Pulmonary artery endothelial cell (primary cell): ENCODE data around the gene SLC2A6. TPM values are rescaled to one million over a fixed set of nuclear protein-coding genes. Genes with fewer than 3 reads are reported as not detected.

Experiments used
- DNase-seq: peaks from one replicate; pipeline ENCODE4 v3.0.0-alpha.2; 2011; ENCODE audit warnings: low read depth, low spot score
- total RNA-seq: library from RNA; depleted of rRNA; stranded (reverse); fragments of >200 nt; gene quantifications from 2 replicates; pipeline ENCODE4 v1.2.3, GENCODE V29; 2014

Gene SLC2A6
- total RNA-seq: 36.0 and 42.3 TPM in 2 replicates

DNA sequence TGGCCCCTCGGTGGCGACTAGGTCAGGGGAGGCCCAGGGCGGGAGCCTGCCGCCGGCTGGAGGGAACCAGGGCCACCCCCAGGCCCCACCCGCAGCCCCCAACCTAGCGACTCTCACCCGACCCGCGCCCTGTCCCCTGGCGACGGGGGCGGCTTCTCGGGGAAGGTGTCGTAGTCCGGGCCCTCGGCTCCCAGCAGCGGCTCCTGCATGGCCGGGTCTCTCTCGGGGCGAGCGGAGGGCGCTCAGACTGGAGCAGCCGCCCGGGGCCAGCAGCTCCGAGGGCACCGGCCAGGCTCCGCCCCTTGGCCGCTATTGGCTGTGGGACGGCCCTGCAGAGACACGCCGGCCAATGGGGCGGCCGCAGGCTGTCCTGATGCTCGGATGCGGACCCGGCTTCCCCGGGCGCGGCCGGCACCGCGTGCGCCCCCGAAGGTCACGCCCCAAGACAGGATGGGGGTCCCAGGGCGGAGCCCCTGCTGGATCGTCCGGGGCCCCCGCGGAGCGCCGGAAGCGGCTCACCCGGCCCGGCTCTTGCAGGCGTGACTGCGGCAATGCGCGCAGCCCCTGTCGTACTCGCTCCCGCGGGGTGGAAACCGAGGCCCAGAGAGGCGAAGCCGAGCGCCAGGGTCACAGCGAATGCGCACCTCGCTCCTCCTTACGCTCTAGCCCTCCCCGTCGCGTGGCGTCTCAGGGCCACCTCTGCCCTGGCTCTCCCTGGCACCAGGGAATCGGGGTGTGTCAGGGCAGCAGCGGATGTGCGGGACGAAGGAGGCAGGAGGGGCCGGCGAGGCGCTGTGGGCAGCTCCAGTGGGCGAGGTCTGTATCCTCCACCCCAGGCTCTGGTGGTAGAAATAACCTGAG, at the start of gene SLC2A6:
Gene SLC2A6 (minus strand): TSS at position 249 of the 861 bp plus-strand sequence. CDS start 40 bp downstream, at position 209.
- DNase-seq: peak; percentile 51

- DNase-seq: no peak
Observed at GRCh38 chr9:133528001-133528875, 49.3 kb upstream of the SLC2A6 start.

DNA sequence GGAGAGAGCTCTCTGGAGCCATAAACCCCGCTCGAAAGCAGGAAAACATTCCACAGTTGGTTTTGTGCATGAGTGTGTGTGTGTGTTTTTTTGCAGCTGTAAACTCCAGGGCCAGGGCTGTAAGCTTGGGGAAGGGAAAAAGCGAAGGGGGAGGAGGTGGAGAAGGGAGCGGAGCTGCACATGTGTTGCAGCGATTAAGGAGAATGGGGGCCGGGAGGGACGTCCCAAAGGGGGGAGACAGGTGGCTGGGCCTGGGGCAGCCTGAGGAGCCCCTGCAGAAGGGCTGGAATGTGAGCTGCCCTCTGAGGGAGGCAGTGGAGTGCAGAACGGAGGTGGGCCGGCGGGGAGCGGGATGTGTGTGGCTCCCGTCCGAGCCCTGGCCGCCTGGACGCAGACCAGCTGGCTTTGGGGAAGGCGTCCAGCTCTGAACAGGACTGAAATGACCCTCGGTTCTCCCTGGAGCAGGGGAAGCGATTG, 48.6 kb upstream of the SLC2A6 start:
- no peak for DNase-seq

GRCh38 chr9:133526721-133527321, 47.9 kb upstream of the SLC2A6 start:
- no peak for DNase-seq

DNA sequence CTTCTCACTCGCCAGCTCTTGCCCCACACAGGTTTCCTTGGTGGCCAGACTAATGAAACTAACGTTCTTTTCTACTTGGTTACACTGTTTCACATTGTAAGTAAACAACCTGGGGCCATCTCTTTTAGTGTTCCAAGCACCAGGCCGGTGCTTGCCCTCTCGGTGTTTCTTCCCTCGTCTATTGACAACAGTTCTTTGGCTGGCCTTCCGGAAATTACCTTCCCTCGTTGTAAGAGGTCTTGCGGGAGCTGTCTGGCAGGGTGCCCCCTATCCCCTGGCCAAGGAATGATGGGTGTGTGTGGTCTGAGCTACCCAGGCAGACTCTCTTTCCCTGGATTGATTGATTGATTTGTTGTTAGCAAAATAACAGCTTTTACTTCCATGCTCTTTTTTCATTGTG, 46.8 kb upstream of the SLC2A6 start:
- no peak for DNase-seq

DNA sequence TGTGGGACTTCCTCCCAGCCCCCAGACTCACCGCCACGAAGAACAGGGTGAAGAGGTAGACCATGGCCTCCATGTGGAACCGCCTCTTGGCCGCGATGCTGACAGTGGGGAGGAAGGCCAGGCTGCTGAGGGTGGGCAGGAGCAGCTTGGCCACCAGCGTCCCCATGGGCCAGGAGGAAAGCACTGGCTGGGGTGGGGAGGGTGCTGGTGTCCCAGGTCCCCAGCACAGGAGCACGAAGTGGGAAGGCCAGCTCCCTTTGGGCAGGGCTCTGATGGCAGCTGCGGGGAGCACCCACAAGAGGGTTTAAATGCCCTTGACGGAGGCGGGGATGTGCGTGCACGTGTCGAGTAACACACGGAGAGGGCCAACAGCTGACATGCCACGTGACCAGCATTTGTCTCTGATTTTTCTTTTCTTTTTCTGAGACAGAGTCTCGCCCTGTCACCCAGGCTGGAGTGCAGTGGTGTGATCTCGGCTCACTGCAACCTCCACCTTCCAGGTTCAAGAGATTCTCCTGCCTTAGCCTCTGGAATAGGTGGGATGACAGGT, 45.9 kb upstream of the SLC2A6 start, which contains the start of gene MYMK:
Gene MYMK (minus strand): TSS at position 281 of the 550 bp plus-strand sequence. CDS start 115 bp downstream, at position 166.
- no peak for DNase-seq

DNA sequence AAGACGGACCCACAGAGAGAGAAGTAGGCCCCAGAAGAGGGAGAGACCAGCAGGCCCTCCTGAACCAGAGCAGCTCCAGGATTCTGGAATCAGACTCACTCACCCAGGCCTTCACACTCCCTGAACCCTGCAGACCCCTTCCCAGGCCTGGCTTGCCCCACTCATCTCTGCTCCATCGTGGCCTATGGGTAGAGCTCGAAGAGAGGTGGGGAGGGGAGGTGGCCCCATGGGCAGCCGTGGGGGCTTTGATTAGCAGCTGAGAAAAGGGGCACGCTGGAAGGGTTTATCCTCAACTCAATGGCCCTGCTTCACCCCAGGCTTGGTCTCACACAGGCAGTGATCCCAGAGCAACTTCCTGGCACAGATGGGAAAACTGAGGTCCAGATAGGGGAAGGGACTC, 45.2 kb upstream of the SLC2A6 start:
- DNase-seq: no peak

DNA sequence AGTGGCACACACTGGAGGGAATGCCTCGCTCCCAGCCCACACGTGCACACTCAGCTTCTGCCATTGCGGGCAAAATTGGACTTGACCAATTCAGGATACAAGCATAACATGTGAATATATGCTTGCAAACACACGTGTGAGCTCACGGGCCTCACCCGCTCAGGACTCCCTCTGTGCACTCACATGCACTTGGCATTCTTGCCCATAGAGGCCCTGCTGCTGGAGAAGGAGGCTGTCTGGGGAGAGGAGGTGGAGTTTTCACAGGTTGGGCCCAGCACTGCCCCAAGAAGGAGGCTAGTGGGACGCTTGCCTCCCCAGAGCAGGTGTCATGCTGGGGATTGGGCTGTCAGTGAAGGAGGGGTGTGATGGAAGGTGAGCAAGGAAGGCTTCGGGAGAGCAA, 44.2 kb upstream of the SLC2A6 start:
- DNase-seq: no peak

GRCh38 chr9:133522073-133522910, 43.4 kb upstream of the SLC2A6 start:
- no peak for DNase-seq

- DNase-seq: no peak
Observed at GRCh38 chr9:133521122-133522072, 42.5 kb upstream of the SLC2A6 start.

DNA sequence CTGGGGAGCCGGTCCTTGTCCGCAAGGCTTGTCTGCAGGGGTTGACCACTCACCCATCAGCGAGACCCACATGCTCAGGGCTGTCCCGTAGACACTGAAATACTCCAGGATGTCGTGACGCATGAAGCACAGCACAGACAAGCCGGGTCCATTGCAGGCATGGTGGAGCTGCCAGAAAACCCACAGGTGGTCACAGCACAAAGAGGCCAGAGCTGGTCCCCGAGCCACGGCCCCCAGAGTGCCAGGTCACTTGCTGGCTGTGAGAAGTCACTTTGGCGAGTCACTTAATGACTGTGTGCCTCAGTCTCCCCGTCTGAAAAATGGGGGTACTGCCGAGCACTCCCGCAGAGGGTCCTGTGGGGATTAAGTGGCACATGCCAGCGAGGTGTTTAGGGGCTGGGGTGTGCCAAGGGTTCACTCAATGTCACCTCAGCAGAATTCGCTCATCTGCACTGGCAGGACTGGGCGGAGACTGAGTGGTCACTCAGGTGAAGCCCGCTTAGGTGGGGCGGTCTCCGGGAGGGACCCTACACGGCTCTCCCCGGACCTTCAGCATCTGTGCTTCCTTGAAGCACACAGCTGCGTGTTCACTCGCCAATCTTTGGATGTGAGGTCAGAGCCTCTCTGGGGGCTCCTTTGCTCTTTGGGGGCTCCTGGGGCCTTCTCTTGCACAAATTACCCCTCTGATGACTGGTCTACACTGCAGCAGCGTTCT, 41.4 kb upstream of the SLC2A6 start:
- no peak for DNase-seq

GRCh38 chr9:133519693-133520092, 40.8 kb upstream of the SLC2A6 start:
- DNase-seq: no peak

GRCh38 chr9:133518706-133519449, 40.0 kb upstream of the SLC2A6 start:
- no peak for DNase-seq

DNA sequence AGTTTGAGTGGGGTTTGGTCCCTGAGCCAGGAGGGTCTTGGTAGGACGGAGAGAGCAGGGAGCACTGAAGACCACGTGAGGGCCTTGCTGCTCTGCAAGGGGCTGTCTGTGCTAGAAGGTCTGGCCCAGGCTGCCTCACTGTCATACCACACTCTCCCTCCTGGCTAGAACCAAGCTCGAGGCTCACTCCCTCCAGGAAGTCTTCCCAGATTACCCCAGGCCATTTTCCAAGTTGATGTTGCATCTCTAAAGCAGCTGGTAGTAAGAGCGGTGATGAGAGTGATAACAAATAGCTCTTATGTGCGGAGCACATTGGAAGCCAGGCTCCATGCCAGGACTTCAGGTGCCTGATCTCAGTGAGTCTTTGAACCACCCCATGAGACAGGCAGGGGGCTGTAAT, 39.3 kb upstream of the SLC2A6 start:
- DNase-seq: no peak

- DNase-seq: no peak
Observed at GRCh38 chr9:133517711-133518110, 38.8 kb upstream of the SLC2A6 start.

DNA sequence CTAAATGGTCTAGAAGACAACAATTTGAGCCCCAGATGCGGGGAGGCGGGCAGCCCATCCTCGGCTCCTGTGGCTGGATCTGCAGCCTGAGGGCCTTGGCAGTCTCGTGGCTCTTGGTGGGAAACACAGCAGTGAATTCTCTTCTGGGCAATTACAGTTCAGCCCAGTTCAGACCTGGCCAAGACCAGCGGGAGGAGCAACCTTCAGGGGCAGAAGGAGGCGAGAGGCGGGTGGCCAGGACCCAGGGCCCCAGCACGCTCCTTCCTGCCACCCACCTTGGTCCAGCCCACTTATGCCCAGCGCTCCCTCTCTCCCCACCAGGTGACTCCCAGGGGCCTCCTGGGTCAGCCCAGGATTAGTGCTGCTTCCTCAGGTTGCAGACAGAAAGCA, 38.1 kb upstream of the SLC2A6 start:
- DNase-seq: no peak

DNA sequence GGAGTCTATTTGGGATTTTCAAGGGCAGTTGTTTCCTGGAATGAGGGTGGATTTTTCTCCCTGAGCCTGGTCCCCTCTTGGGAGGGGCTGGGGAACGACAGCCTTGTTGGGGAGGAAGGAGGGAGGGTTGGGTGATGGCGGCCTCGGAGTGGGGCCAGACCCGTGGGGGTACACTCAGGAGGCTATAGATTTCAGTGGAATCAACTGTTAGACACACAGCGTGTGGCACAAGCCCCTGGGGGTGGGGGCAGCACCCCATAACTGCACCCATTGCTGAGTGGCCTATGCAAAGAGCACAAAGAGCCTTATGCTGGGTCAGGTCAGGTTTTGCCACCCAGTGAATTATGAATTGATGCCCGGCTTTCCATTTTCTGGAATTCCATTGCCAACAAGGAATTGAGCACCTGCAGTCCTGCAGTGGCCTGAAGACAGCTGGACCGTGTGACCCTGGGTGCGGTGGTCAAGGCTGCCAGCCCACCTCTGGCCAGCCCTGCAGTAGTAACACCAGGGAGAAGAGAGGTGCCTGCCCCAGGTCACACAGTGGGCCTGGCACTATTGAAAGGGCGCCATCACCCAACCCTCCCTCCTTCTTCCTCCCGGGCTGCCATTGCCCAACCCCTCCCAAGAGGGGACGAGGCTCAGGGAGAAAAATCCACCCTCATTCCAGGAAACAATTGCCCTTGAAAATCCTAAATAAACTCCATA, 37.5 kb upstream of the SLC2A6 start:
- no peak for DNase-seq
